Measurements from ENCODE around the gene FAM98C.

FAM98C gene

GRCh38 chr19:38386300-38386970, 16.5 kb upstream of the FAM98C start:
- H3K4me3 ChIP-seq (ENCODE audit: low read depth, low read length) = no peak overlapping the region
- no peak for TF ChIP-seq CTCF (IDR thresholded peaks at IDR 0.05; ENCODE audit: control insufficient read depth, extremely low read depth, insufficient read depth)
- DNase-seq (ENCODE audit: low read depth) = no peak

GRCh38 chr19:38386971-38387549, 15.8 kb upstream of the FAM98C start:
- no peak overlapping the region for H3K4me3 ChIP-seq (ENCODE audit: low read depth, low read length)
- no peak for DNase-seq (ENCODE audit: low read depth)
- no peak for TF ChIP-seq CTCF (IDR thresholded peaks at IDR 0.05; ENCODE audit: control insufficient read depth, extremely low read depth, insufficient read depth)

- H3K4me3 ChIP-seq (ENCODE audit: low read depth, low read length) = peak within 1 kb of the TSS; percentile 48
- TF ChIP-seq CTCF (IDR thresholded peaks at IDR 0.05; ENCODE audit: control insufficient read depth, extremely low read depth, insufficient read depth) = no peak
- no peak for DNase-seq (ENCODE audit: low read depth)
Observed at GRCh38 chr19:38387550-38388348, 15.1 kb upstream of the FAM98C start, which contains the start of gene GGN. Gene GGN (minus strand): TSS chr19:38388034. CDS start chr19:38387261, 773 bp downstream.

GRCh38 chr19:38388349-38389100, 14.4 kb upstream of the FAM98C start, which contains the start of gene SPRED3:
Gene SPRED3 (plus strand): TSS chr19:38388697. CDS start chr19:38390303, 1,606 bp downstream.
- peak within 1 kb of the TSS; percentile 48 for H3K4me3 ChIP-seq (ENCODE audit: low read depth, low read length)
- DNase-seq (ENCODE audit: low read depth) = no peak
- TF ChIP-seq CTCF (IDR thresholded peaks at IDR 0.05; ENCODE audit: control insufficient read depth, extremely low read depth, insufficient read depth) = no peak

- no peak for TF ChIP-seq CTCF (IDR thresholded peaks at IDR 0.05; ENCODE audit: control insufficient read depth, extremely low read depth, insufficient read depth)
- peak overlapping the region; percentile 48 for H3K4me3 ChIP-seq (ENCODE audit: low read depth, low read length)
- no peak for DNase-seq (ENCODE audit: low read depth)
Observed at GRCh38 chr19:38389101-38389925, 13.6 kb upstream of the FAM98C start.

Data from LNCaP clone FGC (cell line).